Mucosa of rectum (tissue), 2 donors: ENCODE measurements around the gene MID1IP1.

Source experiments
- H3K27ac ChIP-seq, 2 donors: one replicate each; pipeline ENCODE4 v1.7.0; 2013; ENCODE audit warnings: inconsistent platforms in 2 of 2, low read depth in 2 of 2, low read length in 2 of 2
- H3K27me3 ChIP-seq, 2 donors: one replicate each; pipeline ENCODE4 v1.7.0; 2013; ENCODE audit warnings: low read length in 2 of 2; ENCODE audit not compliant: control insufficient read depth in 2 of 2, insufficient read depth in 2 of 2
- H3K36me3 ChIP-seq, 2 donors: one replicate each; pipeline ENCODE4 v1.7.0; 2013; ENCODE audit warnings: low read length in 2 of 2; ENCODE audit not compliant: control insufficient read depth in 2 of 2, insufficient read depth in 2 of 2
- H3K4me1 ChIP-seq, 2 donors: one replicate each; pipeline ENCODE4 v1.7.0; 2013; ENCODE audit warnings: low read length in 2 of 2, mild to moderate bottlenecking in 1 of 2; ENCODE audit not compliant: control insufficient read depth in 2 of 2, insufficient read depth in 2 of 2
- H3K4me3 ChIP-seq, 2 donors: one replicate each; pipeline ENCODE4 v1.7.0; 2013; ENCODE audit warnings: low read length in 2 of 2
- H3K9ac ChIP-seq, 2 donors: one replicate each; pipeline ENCODE4 v1.7.0; 2013; ENCODE audit warnings: low read length in 2 of 2, low read depth in 1 of 2, mild to moderate bottlenecking in 1 of 2
- H3K9me3 ChIP-seq, 2 donors: one replicate each; pipeline ENCODE4 v1.7.0; 2013; ENCODE audit warnings: low read length in 2 of 2; ENCODE audit not compliant: control insufficient read depth in 2 of 2
- donor health status: healthy.
- donor health status: Normal muscosa, but diverticular disease.

MID1IP1 gene, protein sequence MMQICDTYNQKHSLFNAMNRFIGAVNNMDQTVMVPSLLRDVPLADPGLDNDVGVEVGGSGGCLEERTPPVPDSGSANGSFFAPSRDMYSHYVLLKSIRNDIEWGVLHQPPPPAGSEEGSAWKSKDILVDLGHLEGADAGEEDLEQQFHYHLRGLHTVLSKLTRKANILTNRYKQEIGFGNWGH

DNA sequence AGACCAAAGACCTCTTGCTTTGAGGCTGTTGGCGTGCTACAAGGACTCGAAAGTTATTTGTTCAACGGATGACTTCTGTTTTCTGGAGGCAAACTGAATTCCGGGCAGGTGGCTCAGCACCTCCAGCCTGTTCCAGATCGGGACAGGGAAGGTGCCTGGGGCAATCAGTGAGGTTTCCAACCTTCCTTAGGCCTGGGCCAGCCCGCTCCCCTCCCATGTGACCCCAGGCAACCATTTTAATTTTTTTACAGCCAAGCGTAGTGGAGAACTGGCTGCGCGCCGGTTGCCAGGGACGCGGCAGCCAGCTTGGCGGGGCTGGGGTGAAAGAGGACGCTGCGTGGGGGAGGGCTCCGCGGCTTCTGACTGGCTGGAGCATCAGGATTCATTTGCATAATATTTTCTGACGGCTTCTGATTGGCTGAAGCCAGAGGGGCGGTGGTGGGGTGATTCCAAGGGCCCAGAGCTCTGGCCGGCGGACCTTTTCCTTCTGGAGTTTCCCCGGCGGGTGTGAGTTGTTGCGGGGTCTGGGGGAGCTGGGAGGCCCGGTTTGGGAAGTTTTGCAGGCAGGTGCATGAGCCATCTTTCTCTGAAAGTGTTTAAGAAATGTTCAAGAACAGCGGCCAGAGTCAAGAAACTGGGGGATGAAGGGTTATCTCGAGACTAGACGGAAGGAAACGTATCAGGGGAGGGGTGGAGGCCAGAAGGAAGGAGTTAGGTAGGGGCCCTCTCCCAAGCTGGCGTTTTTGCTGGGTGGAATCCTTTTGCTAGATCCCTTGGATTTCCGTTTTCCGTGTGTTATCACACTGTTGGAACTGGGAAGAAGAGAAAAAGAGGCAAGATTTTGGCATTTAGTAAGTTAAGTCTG is at the start of gene MID1IP1:
MID1IP1 (plus strand) TSS at position 479 of the 865 bp plus-strand sequence. CDS start 3,488 bp downstream, outside the sequence.
- no peaks in the 10 kb centered on the region for H3K9me3 ChIP-seq
- peak within 1 kb of the TSS; percentile 63 to 88 for H3K9ac ChIP-seq
- peak within 1 kb of the TSS; percentile 54 to 81 for H3K4me3 ChIP-seq
- H3K36me3 ChIP-seq: no peaks in the 10 kb centered on the region
- peak within 1 kb of the TSS; percentile 92 to 93 for H3K27ac ChIP-seq
- peaks cover 0 to 3% of the 10 kb centered on the region in 2 donors for H3K27me3 ChIP-seq
- H3K4me1 ChIP-seq: peaks cover 3 to 7% of the 10 kb centered on the region in 2 donors

GRCh38 chrX:38754102-38754790 is 47.0 kb upstream of the MID1IP1 start:
- Histone ChIP-seq H3K36me3 (no peaks in the 10 kb centered on the region), H3K4me1 (no peaks in the 10 kb centered on the region), H3K27me3 (peaks cover 7 to 13% of the 10 kb centered on the region in 2 donors), H3K27ac (no peak overlapping the region), H3K4me3 (no peak overlapping the region), H3K9ac (no peak overlapping the region), H3K9me3 (no peaks in the 10 kb centered on the region)

- no peak overlapping the region for H3K9ac ChIP-seq
- H3K27me3 ChIP-seq: peaks cover 7 to 10% of the 10 kb centered on the region in 2 donors
Observed at GRCh38 chrX:38754818-38755718, 46.2 kb upstream of the MID1IP1 start.

GRCh38 chrX:38760883-38761282 is 40.4 kb upstream of the MID1IP1 start:
- Histone ChIP-seq H3K27me3 (no peaks in the 10 kb centered on the region), H3K9me3 (no peaks in the 10 kb centered on the region), H3K4me3 (no peak overlapping the region), H3K27ac (no peak overlapping the region), H3K4me1 (no peaks in the 10 kb centered on the region), H3K36me3 (no peaks in the 10 kb centered on the region), H3K9ac (no peak overlapping the region)

More at GRCh38 chrX:38754818-38755718, 46.2 kb upstream of the MID1IP1 start:
- no peaks in the 10 kb centered on the region for H3K9me3 ChIP-seq
- no peak overlapping the region for H3K4me3 ChIP-seq
- H3K27ac ChIP-seq: no peak overlapping the region
- no peaks in the 10 kb centered on the region for H3K4me1 ChIP-seq
- H3K36me3 ChIP-seq: no peaks in the 10 kb centered on the region

DNA sequence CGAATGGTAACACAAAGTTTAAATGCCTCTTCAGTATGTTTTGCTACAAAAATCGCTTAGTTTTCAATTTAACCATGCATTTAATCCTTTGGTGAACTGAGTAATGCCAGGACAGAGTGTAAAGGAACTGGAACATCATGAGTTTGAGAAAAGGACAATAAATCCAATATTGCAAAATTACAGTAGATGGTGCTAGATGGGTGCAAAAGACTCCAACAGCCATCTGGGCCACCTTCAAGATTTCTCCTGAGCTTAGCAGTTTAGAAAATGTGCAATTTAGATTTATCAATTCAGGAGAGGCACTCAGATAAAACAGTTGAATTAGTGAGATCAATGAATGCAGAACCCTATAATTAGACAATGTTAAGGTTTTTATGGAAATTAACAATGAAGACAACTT is 33.2 kb upstream of the MID1IP1 start:
- H3K27ac ChIP-seq: no peak overlapping the region
- no peak overlapping the region for H3K9ac ChIP-seq
- H3K36me3 ChIP-seq: no peaks in the 10 kb centered on the region
- no peak overlapping the region for H3K4me3 ChIP-seq
- H3K4me1 ChIP-seq: no peaks in the 10 kb centered on the region
- H3K9me3 ChIP-seq: no peaks in the 10 kb centered on the region
- no peaks in the 10 kb centered on the region for H3K27me3 ChIP-seq

DNA sequence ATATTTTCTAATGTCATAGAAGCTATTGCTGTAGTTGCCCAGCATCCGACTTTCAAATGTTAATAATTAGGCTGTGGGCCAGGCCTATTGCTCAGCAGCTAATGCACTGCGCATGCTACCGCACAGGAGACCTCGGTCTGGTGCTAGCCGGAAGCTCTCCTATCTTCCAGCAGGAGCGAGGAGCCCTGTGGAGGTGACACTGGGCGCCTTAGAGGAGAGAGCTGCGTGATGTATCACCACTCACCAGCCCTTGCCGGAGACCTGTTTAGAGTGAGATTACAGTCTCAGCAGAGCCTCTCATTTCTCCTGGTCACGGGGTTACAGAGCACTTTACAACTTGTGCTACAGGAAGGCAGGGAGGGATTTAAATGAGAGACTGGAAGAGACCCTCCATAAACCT is 31.1 kb upstream of the MID1IP1 start:
- Histone ChIP-seq H3K27ac (no peak overlapping the region), H3K4me3 (no peak overlapping the region), H3K9me3 (no peaks in the 10 kb centered on the region), H3K27me3 (peaks cover 0 to 3% of the 10 kb centered on the region in 2 donors), H3K9ac (no peak overlapping the region), H3K4me1 (no peaks in the 10 kb centered on the region), H3K36me3 (no peaks in the 10 kb centered on the region)

DNA sequence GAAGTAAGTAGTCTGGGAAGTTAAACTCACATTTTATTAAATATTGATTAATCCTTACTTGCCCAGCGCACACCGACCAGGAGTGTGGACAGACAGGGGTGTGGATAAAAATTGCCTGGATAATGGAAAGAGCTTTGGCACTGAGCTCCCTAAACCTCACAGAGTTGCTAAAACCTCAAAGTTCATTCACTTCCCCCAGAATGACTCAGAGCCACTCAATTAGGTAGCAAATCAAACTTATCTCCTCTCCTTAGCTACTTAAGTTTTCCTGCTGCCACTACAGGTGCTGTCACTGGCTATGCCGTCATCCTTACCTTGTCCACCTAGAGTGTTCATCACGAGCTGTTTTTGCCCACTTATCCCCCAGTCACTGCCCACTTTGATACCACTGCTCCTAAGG is 27.0 kb upstream of the MID1IP1 start:
- peaks cover 0 to 3% of the 10 kb centered on the region in 2 donors for H3K27me3 ChIP-seq
- no peaks in the 10 kb centered on the region for H3K36me3 ChIP-seq
- no peak overlapping the region for H3K4me3 ChIP-seq
- no peak overlapping the region for H3K9ac ChIP-seq
- H3K27ac ChIP-seq: no peak overlapping the region
- no peaks in the 10 kb centered on the region for H3K9me3 ChIP-seq
- H3K4me1 ChIP-seq: no peaks in the 10 kb centered on the region

DNA sequence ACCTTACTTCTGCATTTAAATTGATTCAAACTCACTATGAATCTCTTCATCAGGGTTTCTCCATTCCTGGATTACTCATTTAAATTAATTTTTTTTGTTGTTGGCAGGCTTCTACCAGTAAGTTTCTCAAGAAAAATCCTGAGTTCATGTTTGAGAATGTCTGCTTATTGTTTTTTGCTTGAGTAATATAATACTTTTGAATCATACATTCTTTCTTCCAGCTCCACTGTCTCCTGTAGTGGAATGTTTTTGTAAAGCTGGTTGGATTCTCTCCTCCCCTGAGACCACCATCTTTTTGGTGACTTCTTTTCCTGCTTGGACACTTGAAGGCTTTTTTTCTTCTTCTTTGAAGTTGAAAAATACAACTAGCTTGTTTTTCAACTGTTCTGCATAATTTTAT is 4.3 kb upstream of the MID1IP1 start:
- H3K36me3 ChIP-seq: no peaks in the 10 kb centered on the region
- peaks cover 3 to 4% of the 10 kb centered on the region in 2 donors for H3K27me3 ChIP-seq
- H3K9me3 ChIP-seq: no peaks in the 10 kb centered on the region
- H3K27ac ChIP-seq: no peak overlapping the region
- H3K4me3 ChIP-seq: no peak overlapping the region
- no peak overlapping the region for H3K9ac ChIP-seq
- peaks cover 0 to 3% of the 10 kb centered on the region in 2 donors for H3K4me1 ChIP-seq

- H3K27ac ChIP-seq: no peak overlapping the region
- no peaks in the 10 kb centered on the region for H3K9me3 ChIP-seq
- peaks cover 0 to 3% of the 10 kb centered on the region in 2 donors for H3K27me3 ChIP-seq
- H3K4me1 ChIP-seq: peaks cover 3 to 7% of the 10 kb centered on the region in 2 donors
- H3K9ac ChIP-seq: no peak overlapping the region
- no peak overlapping the region for H3K4me3 ChIP-seq
- H3K36me3 ChIP-seq: no peaks in the 10 kb centered on the region
Observed at GRCh38 chrX:38798956-38799355, 2.3 kb upstream of the MID1IP1 start.
